GM21390 (cell line): ENCODE data around the gene RABEPK.
"Not testable (repeated sequence)": the region's sequence is repeated elsewhere in the genome, so short reads cannot be mapped to it uniquely, and the experiment has no call there.

Source experiments
- ATAC-seq: cut with Tn5 transposase; IDR thresholded peaks from one replicate; pipeline ENCODE4 v1.9.1; 2021; ENCODE audit not compliant: unreplicated experiment

RABEPK gene

DNA sequence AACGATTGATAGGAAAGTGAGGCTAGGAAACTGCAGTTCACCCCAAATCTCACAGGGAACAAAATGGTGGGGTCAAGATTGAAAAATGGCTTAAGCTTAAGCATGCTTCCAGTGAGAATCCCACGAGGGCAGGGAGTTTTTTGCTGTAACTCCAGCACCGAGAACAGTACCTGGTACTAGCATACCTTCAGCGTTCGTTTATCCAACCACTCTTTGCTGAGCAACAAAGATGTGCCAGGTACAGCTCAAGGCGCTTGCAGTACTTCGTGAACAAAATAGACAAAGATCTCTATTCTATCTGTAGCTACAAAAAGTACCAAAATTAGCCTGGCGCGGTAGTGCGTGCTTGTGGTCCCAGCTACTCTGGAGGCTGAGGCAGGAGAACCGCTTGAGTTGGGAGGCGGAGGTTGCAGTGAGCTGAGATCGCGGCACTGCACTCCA is 10.0 kb upstream of the RABEPK start:
- ATAC-seq, result no peak

DNA sequence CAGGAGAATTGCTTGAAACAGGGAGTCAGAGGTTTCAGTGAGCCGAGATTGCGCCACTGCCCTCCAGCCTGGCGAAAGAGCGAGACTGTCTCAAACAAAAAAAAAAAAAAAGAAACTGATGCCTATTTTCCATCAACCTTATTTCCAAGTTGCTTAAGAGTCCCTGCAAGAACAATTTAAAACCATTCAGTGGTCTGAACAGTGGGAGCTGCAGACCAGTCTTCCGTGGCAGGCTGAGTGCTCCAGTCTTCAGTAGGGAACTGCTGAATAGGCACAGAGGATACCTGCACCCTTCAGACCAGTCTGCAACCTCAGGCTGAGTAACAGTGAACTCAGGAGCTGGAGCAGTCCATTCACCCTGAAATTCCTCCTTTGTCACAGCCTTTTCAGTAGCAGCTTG is 5.9 kb upstream of the RABEPK start:
- not testable (repeated sequence) for ATAC-seq

DNA sequence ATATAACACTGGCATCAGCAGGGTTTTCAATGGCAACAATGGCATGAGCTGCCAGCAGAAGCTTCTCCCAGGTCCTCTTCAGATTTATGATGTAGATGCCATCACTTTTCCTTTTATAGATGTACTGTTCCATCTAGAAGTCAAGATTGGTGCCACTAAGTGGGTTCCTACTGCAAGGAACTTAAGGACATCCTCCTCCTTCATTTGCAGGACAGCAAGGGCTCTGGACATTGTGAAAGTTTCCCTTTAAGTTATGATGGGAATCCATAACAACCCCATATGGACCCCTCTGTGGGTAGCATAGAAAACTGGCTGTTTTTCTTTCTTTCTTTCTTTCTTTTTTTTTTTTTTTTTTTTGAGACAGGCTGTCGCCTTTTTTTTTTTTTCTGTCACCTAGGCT is 4.8 kb upstream of the RABEPK start:
- not testable (repeated sequence) for ATAC-seq

- ATAC-seq, result no peak
Observed at GRCh38 chr9:125202846-125203618, 2.7 kb downstream of the RABEPK start.

DNA sequence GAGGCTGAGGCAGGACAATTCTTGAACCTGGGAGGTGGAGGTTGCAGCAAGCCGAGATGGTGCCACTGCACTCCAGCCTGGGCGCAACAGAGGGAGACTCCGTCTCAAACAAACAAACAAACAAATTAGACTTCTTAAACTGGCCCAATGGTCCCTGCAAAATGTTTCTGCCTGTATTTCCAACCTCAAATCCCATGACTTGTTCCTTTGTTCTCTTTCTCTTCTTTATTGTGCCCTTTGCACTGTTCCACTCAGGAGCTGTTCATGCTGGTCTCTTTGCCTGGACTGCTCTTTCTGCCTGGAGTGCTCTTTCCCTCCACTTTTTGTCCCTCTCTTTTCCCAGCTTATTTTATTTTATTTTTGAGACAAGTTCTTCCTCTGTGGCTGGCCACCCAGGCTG is 4.1 kb downstream of the RABEPK start:
- ATAC-seq, result no peak

- ATAC-seq, result no peak
Observed at GRCh38 chr9:125214186-125214585, 13.8 kb downstream of the RABEPK start.

GRCh38 chr9:125218621-125219020 is 18.3 kb downstream of the RABEPK start:
- ATAC-seq, result no peak

DNA sequence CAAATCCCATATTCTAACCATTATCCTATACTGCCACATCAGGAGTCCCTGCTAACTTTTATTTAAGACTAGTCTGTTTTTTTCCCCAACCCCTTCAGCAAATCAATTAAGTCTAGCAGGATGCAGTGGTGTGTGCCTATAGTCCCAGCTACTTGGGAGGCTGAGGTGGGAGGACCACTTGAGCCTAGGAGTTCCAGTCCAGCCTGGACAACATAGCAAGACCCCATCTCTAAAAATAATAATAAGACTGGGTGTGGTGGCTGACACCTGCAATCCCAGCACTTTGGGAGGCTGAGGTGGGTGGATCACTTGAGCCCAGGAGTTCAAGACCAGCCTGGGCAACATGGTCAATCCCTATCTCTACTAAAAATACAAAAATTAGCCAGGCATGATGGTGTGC is 24.5 kb downstream of the RABEPK start:
- not testable (repeated sequence) for ATAC-seq

DNA sequence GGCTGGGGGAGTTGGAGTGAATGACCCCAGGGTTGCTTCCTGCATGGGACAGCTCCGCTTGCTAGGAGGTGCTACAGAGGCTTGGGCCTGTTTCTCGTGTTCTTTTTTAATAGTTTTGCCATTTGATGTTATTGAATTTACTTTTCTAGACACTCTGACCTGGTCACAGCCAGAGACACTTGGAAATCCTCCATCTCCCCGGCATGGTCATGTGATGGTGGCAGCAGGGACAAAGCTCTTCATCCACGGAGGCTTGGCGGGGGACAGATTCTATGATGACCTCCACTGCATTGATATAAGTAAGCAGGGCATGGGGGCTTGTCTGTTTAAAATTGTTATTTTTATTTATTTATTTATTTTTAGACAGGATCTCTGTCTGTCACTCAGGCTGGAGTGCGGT is 27.4 kb downstream of the RABEPK start:
- ATAC-seq, result no peak

DNA sequence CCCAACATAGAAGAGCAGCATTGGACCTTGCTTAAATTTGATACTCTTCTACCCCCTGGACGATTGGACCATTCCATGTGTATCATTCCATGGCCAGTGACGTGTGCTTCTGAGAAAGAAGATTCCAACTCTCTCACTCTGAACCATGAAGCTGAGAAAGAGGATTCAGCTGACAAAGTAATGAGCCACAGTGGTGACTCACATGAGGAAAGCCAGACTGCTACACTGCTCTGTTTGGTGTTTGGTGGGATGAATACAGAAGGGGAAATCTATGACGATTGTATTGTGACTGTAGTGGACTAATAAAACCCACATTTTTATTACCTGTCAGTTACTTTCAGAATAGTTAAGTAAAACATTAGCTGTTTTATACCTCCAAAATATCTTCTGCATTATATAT is 33.3 kb downstream of the RABEPK start:
- ATAC-seq, result no peak

GRCh38 chr9:125234099-125234498 is 33.8 kb downstream of the RABEPK start:
- ATAC-seq, result not testable (repeated sequence)

DNA sequence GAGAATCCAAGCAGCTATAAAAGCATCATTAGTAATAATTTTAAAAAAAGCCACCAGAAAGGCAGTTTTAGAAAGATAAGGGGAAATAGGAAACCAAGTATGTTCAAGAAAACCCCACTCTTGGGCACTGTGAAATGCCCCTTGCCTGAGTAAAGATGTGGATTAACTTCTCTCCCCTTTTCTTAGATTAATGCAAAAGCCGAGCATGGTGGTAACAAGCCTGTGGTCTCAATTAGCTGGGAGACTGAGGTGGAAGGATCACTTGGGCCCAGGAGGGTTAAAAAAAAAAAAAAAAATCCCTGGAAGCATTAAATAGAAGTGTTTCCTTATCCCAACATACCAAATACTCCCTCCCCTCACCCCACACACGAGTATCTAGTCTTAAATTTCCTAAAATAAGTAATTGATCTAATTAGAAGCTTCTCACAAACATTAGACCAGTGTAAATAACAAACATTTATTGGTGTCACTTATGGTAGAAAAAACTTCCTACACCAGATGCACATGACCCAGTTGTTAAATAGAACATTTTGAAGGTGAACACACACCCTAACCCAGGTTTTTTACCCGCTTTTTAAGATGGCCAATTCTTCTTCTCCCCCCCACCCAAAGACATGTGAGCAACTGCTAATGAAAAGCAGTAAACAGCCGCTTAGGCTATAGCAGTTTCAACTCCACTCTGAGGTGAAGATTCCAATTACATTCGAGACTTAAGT is 35.6 kb downstream of the RABEPK start:
- ATAC-seq, result no peak

DNA sequence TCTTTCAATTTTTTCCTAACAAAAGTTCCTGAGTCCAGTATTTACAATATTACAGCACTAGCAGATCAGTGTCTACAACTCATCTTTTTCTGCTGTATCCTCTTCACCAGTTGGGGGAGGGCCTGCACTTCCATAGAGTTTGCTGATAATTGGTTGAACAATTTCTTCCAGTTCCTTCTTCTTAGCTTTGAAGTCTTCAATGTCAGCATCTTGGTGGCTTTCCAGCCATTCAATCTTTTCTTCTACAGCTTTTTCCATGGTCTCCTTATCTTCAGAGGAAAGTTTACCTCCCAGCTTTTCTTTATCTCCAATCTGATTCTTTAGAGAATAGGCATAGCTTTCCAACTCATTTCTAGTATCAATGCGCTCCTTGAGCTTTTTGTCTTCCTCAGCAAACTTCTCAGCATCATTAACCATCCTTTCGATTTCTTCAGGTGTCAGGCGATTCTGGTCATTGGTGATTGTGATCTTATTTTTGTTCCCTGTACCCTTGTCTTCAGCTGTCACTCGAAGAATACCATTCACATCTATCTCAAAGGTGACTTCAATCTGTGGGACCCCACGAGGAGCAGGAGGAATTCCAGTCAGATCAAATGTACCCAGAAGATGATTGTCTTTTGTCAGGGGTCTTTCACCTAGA is 36.3 kb downstream of the RABEPK start:
- ATAC-seq, result not testable (repeated sequence)

- ATAC-seq, result no peak
Observed at GRCh38 chr9:125238127-125238914, 38.0 kb downstream of the RABEPK start.

DNA sequence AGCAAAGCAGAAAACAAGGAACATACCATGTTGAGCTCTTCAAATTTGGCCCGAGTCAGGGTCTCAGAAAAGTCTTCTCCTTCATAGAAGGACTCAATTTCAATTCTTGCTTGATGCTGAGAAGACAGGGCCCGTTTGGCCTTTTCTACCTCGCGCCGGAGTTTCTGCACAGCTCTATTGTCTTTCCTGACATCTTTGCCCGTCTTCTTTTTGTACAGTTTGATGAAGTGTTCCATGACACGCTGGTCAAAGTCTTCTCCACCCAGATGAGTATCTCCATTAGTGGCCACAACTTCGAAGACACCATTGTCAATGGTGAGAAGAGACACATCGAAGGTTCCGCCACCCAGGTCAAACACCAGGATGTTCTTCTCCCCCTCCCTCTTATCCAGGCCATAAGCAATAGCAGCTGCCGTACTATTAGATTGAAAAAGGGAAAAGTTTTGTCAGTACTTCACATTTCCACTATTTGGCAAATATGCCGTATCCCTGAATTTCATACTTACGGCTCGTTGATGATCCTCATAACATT is 38.6 kb downstream of the RABEPK start:
- ATAC-seq, result no peak

DNA sequence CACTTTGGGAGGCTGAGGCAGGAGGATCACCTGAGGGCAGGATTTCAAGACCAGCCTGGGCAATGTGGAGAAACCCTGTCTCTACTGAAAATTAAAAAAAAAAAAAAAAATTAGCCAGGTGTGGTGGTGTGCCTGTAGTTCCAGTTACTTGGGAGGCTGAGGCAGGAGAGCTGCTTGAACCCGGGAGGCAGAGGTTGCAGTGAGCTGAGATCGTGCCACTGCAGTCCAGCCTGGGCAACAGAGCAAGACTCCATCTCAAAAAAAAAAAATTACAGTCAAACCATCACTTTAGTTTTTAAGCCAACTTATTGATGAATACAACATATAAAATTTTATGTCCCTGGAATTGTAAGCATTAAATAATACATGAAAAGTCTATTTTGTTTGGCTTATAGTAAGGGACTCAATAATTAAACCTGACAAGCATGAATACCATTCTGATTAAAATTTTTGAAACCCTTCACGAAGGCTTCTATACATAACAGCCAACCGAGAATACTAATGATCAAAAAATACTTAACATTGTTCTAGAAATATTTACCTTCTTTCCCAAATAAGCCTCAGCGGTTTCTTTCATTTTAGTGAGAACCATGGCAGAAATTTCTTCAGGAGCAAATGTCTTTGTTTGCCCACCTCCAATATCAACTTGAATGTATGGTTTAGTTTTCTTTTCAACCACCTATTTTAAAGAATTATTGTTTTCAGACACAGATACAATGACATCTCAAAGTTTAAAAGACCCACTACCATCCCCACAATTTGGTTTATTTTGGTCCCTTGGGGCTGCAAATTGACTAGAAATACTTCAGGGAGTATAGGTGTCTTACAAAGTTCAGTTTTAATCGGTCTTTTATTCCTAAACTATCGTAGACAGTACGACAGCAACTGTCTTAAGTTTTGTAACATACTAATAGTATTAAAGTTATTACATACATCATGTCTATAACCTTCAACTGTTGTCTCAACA is 39.6 kb downstream of the RABEPK start:
- ATAC-seq, result no peak

- peak; percentile 9 for ATAC-seq
Observed at GRCh38 chr9:125240649-125240999, 40.3 kb downstream of the RABEPK start.

- ATAC-seq, result peak; percentile 90
Observed at GRCh38 chr9:125241000-125241862, 40.9 kb downstream of the RABEPK start, which contains the start of gene HSPA5. HSPA5 (minus strand) TSS chr9:125241343; CDS start chr9:125241126, 217 bp downstream.
